ENCODE measurements around the gene MTERF2. TPM values are rescaled to one million over a fixed set of nuclear protein-coding genes. Genes with fewer than 3 reads are reported as not detected.
"Not testable (repeated sequence)": the region's sequence is repeated elsewhere in the genome, so short reads cannot be mapped to it uniquely, and the experiment has no call there.

The MTERF2 gene
- total RNA-seq, 4 donors from 2014 or later: 17.5 to 26.3 (median 19.4) TPM

GRCh38 chr12:107007411-107007810 is 20.5 kb upstream of the MTERF2 start:
- H3K9me3 ChIP-seq: no peaks in the 10 kb centered on the region
- no peaks in the 10 kb centered on the region for H3K27me3 ChIP-seq
- no peak for DNase-seq (ENCODE audit: low spot score in 2 of 2)
- H3K36me3 ChIP-seq: peaks cover 0 to 7% (median 0%) of the 10 kb centered on the region in 3 donors
- WGBS, 2 donors: 95 to 96% methylated on average over 4 of the region's 4 CpGs
- no peak overlapping the region for H3K4me3 ChIP-seq
- no peak overlapping the region for H3K27ac ChIP-seq
- H3K4me1 ChIP-seq: no peaks in the 10 kb centered on the region
- TF ChIP-seq EP300 (IDR thresholded peaks at IDR 0.05) (no peak), POLR2A (IDR thresholded peaks at IDR 0.05) (no peak)
- TF ChIP-seq, protein P1, sequence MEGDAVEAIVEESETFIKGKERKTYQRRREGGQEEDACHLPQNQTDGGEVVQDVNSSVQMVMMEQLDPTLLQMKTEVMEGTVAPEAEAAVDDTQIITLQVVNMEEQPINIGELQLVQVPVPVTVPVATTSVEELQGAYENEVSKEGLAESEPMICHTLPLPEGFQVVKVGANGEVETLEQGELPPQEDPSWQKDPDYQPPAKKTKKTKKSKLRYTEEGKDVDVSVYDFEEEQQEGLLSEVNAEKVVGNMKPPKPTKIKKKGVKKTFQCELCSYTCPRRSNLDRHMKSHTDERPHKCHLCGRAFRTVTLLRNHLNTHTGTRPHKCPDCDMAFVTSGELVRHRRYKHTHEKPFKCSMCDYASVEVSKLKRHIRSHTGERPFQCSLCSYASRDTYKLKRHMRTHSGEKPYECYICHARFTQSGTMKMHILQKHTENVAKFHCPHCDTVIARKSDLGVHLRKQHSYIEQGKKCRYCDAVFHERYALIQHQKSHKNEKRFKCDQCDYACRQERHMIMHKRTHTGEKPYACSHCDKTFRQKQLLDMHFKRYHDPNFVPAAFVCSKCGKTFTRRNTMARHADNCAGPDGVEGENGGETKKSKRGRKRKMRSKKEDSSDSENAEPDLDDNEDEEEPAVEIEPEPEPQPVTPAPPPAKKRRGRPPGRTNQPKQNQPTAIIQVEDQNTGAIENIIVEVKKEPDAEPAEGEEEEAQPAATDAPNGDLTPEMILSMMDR (IDR thresholded peaks at IDR 0.05): no peak

DNA sequence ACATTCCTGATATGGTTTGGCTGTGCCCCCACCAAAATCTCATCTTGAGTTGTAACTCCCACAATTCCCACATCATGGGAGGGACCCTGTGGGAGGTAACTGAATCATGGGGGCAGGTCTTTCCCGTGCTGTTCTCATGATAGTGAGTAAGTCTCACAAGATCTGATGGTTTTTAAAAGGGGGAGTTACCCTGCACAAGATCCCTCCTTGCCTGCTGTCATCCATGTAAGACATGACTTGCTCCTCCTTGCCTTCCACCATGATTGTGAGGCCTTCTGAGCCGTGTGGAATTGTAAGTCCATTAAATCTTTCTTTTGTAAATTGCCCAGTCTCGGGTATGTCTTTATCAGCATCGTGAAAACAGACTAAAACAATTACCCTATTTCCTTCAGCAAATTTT is 15.7 kb upstream of the MTERF2 start:
- H3K36me3 ChIP-seq: peaks cover 0 to 27% (median 0%) of the 10 kb centered on the region in 3 donors
- 69 to 84% methylated on average over 4 of the region's 4 CpGs for WGBS, 2 donors
- not testable (repeated sequence) for H3K27ac ChIP-seq; H3K4me3 ChIP-seq; H3K27me3 ChIP-seq; H3K9me3 ChIP-seq; DNase-seq (ENCODE audit: low spot score in 2 of 2); H3K4me1 ChIP-seq

DNA sequence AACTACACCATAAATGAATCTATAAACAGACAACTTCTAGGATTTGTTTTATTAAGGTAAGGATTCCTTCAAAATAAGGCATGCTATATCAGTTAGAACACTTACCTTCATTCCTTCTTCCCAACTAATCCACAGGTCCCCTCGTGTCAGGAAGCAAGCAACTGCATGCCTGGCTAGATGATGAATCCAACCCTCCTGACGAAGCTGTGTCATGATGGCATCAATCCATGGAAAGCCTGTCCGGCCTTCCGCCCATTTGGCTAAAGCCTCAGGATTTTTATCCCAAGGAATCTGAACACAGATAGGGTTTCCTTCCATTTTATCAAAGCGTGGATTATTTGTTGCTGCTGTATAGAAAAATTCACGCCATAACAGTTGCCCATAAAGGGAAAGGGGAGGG is 12.5 kb upstream of the MTERF2 start:
- TF ChIP-seq, protein P1 (IDR thresholded peaks at IDR 0.05): no peak
- TF ChIP-seq EP300 (IDR thresholded peaks at IDR 0.05): no peak
- Histone ChIP-seq H3K4me3 (no peak overlapping the region), H3K36me3 (peaks cover 0 to 48% (median 0%) of the 10 kb centered on the region in 3 donors), H3K27ac (no peak overlapping the region), H3K27me3 (no peaks in the 10 kb centered on the region), H3K9me3 (no peaks in the 10 kb centered on the region), H3K4me1 (no peaks in the 10 kb centered on the region)
- peak in 1 of 2 donors; percentile 39 for DNase-seq (ENCODE audit: low spot score in 2 of 2)
- WGBS, 2 donors: 85 to 87% methylated on average over 6 of the region's 6 CpGs

- peaks cover 0 to 48% (median 0%) of the 10 kb centered on the region in 3 donors for H3K36me3 ChIP-seq
- no peak overlapping the region for H3K4me3 ChIP-seq
- H3K27ac ChIP-seq: no peak overlapping the region
- no peak for DNase-seq (ENCODE audit: low spot score in 2 of 2)
- no peaks in the 10 kb centered on the region for H3K4me1 ChIP-seq
- TF ChIP-seq, protein P1 (IDR thresholded peaks at IDR 0.05): no peak
- TF ChIP-seq EP300 (IDR thresholded peaks at IDR 0.05) (no peak), POLR2A (IDR thresholded peaks at IDR 0.05) (no peak)
- WGBS, 2 donors: 100% methylated on average over 1 of the region's 1 CpG
- H3K27me3 ChIP-seq: no peaks in the 10 kb centered on the region
- H3K9me3 ChIP-seq: no peaks in the 10 kb centered on the region
These were observed 11.0 kb upstream of the MTERF2 start for GRCh38 chr12:106997916-106998315.

DNA sequence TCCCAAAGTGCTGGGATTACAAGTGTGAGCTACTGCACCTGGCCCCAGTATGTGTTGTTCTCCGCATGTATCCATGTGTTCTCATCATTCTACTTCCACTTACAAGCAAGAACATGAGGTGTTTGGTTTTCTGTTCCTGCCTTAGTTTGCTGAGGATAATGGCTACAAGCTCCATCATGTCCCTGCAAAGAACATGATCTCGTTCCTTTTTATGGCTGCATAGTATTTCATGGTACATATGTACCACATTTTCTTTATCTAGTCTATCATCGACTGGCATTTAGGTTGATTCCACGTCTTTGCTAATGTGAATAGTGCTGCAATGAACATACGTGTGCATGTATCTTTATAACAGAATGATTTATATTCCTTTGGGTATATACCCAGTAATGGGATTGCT is 9.2 kb upstream of the MTERF2 start:
- WGBS, 2 donors: 98 to 99% methylated on average over 5 of the region's 5 CpGs

DNA sequence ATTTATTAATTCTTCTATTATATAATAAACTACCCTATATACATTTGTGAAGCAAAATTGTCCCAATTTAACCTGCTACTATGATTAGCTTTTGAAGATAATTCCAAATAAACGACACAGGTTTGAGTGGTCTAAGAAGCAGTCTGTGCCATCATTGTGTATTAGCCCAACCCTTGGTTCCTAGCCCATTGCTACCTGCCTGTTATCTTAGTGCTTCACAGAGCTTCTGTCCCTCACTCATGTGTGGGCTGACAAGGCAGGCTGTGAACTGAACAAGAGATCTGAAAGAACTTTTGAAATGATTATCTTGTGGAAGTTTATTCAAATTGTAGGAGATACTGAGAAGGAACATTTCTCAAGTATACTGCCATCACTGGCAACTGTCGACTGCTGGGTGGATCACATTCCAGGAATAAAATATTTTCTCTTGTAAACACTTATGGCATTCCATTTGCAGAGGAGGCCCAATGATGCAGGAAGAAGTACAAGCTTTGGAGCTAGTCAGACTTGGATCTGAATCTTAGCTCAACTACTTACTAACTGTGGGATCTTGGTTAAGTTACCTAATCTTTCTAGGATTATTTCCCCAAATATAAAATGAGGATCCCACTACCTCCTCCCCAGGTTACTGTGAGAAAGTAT is 7.8 kb upstream of the MTERF2 start:
- Histone ChIP-seq H3K27me3 (no peaks in the 10 kb centered on the region), H3K4me1 (no peaks in the 10 kb centered on the region), H3K27ac (peak overlapping the region in 2 of 4 donors; percentile 21 to 40), H3K36me3 (peaks cover 0 to 30% (median 0%) of the 10 kb centered on the region in 3 donors), H3K9me3 (no peaks in the 10 kb centered on the region), H3K4me3 (no peak overlapping the region)
- no peak for DNase-seq (ENCODE audit: low spot score in 2 of 2)
- WGBS, 2 donors: 53 to 56% methylated on average over 2 of the region's 2 CpGs
- TF ChIP-seq EP300 (IDR thresholded peaks at IDR 0.05): no peak
- TF ChIP-seq, protein P1 (IDR thresholded peaks at IDR 0.05): no peak
- TF ChIP-seq POLR2A (IDR thresholded peaks at IDR 0.05): no peak

More for the DNA sequence above, 9.2 kb upstream of the MTERF2 start:
- H3K9me3 ChIP-seq; DNase-seq (ENCODE audit: low spot score in 2 of 2); H3K4me1 ChIP-seq; H3K4me3 ChIP-seq; H3K27ac ChIP-seq; H3K27me3 ChIP-seq: not testable (repeated sequence)
- peaks cover 0 to 42% (median 0%) of the 10 kb centered on the region in 3 donors for H3K36me3 ChIP-seq
